NCI-H2227 (cell line): ENCODE data around the gene CCDC7.
"Not testable (repeated sequence)": the region's sequence is repeated elsewhere in the genome, so short reads cannot be mapped to it uniquely, and the experiment has no call there.

Experiments used
- DNase-seq: peaks from one replicate; lab custom pipeline; 2025; ENCODE audit not compliant: unreplicated experiment; lab: John Stamatoyannopoulos, UW

CCDC7 gene

DNA sequence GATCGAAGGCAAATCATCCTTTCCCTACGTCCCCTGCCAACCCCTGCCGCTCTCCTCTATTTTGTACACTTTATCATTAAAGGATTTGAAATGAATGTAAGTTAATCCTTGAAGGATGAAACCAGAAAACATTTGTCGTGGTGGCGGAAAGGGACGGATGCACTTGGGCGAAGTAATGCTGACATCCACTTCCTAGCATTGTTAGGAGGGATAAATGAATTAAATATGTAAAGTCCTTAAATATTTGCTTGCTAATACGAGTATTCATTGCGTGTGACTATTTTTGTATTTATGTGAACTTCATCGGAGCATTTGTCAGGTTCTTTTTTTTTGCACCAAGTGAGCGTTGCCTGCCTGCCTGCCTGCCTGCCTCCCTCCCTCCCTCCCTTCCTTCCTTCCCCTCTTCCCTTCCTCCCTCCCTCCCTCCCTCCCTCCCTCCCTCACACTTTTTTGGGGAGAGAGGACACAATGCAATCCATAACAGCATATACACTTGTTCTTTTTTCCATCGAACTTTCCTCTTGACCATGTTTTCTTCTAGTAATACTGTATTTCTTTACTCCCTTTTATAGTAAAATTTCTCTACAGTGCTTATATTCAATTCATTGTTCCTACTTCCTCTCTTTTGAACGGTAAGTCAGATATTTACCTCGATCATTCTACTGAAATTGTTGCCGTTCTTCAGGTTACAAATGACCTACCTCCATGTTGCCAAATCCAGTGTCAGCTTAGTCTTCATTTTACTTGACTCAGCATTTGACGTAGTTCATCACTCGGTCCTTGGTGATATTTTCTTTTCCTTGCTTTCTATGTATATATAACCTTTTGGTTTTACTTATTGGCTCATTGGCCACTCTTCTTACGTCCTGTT, 831 bp downstream of the CCDC7 start:
- peak; percentile 22 for DNase-seq

DNA sequence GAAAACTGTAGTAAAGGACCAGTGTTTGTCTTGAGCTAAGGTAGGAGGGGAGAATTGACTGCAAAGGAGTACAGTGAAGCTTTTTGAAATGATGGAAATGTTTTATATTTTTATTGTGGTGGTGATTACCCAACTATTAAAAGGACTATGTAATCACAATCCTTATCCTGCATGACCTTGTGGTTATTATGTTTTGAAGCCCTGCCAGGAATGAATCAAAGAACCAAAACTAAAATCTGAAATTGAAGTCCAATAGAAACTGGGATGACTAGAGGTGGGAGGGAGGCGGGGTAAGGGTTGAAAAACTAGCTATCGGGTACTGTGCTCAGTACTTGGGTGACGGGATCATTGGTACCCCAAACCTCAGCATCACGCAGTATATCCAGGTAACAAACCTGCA, 8.2 kb downstream of the CCDC7 start:
- DNase-seq: no peak

DNA sequence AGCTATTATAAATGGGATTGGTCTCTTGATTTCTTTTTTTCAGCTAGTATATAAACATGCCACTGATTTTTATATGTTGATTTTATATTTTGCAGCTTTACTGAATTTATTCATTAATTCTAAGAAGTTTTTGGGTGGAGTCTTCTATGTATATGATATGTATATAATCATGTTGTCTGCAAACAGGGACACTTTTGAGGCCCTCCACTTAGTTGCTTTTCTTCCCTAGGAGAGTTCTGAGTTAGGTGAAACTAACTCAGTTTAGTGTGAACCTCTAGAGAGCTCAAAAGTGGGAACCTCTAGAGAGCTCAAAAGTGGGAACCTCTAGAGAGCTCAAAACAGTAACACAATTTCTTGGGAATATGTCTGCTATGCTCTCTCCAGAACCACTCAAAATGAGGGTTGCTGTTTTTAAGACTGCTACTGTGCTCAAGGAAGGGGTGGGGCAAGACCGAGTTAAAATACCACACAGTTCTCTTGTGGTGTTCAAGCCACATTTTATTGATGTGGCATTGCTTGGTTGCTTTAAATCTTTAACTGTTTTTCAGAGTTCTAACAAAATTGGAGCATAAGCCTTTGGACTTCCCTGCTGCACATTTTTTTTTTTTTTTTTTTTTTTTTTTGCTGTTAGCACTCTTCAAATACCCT, 13.2 kb downstream of the CCDC7 start:
- DNase-seq: no peak

DNA sequence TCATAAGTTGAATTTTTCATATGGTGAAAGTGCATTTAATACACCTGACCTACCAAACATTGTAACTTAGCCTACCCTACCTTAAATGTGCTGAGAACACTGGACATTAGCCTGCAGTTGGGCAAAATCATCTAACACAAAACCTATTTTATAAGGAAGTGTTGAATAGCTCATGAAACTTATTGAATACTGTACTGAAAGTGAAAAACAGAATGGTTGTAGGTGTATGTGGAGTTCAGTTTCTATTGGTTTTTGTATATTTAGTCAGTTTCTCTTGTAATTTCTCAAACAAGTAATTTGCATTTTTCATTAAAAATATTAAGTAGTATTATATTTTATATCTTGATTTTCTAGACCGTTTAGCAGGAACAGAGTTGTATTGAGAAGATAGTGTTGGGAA, 15.3 kb downstream of the CCDC7 start:
- DNase-seq: no peak

DNA sequence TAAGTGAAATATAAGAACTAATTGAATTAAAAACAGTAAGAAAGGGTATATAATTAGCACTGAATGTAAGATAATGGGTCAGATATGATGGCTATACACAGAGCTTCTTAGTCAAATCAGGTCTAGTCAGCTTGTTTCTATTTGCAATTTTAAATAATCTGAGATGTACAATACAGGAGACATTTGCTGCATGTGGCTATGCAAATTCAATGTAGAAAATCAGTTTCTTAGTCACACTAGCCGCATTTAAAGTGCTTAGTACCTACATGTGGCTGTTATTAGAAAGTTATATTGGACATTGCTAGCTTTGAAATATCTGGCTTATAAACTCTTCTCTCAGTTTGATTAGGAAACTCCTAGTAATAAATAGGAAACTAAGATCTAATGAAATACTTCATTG, 25.3 kb downstream of the CCDC7 start:
- DNase-seq: no peak

DNA sequence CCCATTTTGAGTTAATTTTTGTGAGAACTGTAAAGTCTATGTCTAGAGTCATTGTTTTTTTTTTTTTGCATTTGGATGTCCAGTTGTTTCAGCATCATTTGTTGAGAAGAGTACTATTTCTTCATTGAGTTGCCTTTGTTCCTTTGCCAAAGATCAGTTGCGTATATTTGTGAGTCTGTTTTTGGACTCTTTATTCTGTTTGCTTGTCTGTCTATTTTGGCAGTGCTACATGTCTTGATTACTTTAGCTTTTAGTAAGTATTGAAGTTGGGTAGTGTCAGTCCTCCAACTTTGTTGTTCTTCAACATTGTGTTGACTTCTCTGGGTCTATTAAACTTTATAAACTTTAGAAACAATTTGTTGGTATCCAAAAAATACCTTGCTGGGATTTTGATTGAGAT, 31.6 kb downstream of the CCDC7 start:
- DNase-seq: no peak

DNA sequence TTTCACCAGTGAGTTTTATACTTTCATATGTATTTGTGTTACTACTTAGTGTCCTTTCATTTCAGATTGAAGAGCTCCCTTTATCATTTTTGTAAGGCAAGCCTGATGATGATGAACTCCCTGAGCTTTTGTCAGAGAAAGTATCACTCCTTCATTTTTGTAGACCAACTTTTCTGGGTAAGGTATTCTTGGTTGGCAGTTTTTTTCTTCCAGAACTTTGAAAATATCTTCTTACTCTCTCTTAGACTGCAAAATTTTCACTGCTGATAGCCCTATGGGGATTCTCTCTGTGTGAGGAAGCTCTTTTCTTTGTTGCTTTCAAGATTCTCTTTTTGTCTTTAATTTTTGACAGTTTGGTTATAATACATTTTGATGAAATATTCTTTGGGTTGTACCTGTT, 35.7 kb downstream of the CCDC7 start:
- no peak for DNase-seq

DNA sequence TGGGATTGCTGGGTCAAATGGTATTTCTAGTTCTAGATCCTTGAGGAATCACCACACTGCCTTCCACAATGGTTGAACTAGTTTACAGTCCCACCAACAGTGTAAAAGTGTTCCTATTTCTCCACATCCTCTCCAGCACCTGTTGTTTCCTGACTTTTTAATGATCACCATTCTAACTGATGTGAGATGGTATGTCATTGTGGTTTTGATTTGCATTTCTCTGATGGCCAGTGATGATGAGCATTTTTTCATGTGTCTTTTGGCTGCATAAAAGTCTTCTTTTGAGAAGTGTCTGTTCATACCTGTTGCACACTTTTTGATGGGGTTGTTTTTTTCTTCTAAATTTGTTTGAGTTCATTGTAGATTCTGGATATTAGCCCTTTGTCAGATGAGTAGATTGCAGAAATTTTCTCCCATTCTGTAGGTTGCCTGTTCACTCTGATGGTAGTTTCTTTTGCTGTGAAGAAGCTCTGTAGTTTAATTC, 37.1 kb downstream of the CCDC7 start:
- not testable (repeated sequence) for DNase-seq

DNA sequence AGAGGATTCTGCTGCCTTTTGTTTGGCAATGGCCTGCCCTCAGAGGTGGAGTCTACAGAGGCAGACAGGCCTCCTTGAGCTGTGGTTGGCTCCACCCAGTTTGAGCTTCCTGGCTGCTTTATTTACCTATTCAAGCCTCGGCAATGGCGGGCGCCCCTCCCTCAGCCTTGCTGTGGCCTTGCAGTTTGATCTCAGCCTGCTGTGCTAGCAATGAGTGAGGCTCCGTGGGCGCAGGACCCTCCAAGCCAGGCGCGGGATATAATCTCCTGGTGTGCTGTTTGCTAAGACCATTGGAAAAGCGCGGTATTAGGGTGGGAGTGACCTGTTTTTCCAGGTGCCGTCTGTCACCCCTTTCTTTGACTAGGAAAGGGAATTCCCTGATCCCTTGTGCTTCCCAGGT, 42.1 kb downstream of the CCDC7 start:
- DNase-seq: not testable (repeated sequence)

DNA sequence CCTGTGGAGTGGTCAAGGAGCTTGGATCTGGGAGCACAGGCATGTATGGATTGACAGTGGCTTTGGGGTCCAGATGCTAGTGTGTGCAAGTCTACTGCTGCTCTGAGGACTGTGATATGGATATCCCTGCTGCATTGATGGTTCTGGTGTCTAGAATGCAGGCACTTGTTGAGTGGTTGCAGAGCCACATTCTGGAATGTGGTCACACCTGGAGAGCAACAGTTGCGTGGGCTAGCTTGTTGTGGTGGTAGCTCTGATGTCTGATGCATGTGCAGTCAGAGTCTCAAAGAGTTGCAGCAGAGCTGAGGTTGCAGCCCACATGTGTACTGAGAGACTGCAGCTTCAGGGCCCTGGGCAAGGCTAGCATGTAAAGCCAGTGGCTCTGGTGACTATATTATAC, 43.2 kb downstream of the CCDC7 start:
- DNase-seq: no peak

DNA sequence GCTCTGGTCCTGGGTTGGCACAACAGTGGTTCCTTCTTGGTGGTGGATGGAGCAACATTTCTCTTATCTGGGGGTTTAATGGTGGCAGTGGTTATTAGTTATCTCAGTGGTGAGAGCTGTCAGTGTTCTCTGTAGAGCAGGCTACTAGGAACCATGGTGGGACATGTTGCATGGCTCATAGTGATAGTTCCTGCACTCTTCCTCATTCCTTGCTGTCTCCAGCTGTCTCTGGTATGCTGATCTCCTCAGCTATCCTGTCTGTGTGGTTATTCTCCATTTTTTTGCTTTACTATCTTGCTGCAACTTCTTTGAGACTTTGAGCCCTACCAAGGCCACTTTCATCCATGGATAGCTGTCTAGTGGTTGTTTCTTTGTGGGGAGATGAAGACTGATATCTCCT, 44.0 kb downstream of the CCDC7 start:
- DNase-seq: no peak

DNA sequence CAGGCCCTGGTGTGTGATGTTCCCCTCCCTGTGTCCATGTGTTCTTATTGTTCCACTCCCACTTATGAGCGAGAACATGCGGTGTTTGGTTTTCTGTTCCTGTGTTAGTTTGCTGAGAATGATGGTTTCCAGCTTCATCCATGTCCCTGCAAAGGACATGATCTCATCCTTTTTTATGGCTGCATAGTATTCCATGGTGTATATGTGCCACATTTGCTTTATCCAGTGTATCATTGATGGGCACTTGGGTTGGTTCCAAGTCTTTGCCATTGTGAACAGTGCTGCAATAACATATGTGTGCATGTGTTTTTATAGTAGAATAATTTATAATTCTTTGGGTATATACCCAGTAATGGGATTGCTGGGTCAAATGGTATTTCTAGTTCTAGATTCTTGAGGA, 48.6 kb downstream of the CCDC7 start:
- not testable (repeated sequence) for DNase-seq

DNA sequence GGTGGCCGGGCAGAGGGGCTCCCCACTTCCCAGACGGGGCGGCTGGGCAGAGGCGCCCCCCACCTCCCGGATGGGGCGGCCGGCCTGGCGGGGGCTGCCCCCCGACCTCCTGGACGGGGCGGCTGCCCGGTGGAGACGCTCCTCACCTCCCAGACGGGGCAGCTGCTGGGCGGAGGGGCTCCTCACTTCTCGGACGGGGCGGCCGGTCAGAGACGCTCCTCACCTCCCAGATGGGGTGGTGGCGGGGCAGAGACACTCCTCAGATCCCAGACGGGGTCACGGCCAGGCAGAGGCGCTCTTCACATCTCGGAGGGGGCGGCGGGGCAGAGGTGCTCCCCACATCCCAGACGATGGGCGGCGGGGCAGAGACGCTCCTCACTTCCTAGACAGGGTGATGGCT, 54.2 kb downstream of the CCDC7 start:
- DNase-seq: not testable (repeated sequence)

DNA sequence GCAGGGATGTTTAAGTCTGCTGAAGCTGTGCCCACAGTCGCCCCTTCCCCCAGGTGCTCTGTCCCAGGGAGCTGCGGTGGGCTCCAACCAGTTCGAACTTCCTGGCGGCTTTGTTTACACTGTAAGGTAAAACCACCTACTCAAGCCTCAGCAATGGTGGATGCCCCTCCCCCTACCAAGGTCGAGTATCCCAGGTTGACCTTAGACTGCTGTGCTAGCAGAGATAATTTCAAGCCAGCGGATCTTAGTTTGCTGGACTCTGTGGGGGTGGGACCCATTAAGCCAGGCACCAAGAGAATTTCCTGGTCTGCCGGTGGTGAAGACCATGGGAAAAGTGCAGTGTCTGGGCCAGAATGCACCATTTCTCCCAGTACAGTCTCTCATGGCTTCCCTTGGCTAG, 56.0 kb downstream of the CCDC7 start:
- no peak for DNase-seq

DNA sequence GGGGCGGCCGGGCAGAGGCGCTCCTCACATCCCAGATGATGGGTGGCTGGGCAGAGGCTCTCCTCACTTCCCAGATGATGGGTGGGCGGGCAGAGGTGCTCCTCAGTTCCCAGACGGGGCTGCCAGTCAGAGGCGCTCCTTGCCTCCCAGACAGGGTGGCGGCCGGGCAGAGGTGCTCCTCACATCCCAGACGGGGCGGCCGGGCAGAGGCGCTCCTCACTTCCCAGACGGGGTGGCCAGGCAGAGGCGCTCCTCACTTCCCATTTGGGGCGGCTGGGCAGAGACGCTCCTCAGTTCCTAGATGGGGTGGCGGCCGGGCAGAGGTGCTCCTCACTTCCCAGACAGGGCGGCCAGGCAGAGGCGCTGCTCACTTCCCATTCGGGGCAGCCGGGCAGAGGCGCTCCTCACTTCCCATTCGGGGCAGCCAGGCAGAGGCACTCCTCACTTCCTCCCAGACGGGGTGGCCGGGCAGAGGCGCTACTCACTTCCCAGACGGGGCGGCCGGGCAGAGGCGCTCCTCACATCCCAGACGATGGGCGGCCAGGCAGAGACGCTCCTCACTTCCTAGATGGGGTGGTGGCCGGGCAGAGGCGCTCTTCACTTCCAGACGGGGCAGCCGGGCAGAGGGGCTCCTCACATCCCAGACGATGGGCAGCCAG, 60.0 kb downstream of the CCDC7 start:
- DNase-seq: not testable (repeated sequence)

DNA sequence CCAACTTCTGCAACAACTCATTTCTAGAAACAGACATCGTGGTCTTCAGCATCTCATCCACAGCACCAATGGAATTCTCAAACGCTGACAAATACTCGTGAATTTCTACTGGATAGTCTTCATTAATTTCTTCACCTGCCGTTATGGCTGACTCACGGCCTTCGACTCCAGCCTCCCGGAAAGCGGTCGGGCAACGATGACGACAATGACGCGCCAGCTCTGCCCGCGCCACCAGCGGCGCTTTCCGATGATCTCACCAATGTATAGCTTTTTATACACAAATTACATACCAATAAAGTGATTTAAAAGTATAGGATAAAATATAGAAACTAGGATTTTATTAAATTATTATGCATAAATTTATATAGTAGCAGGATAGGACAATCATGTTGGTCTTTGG, 65.7 kb downstream of the CCDC7 start:
- DNase-seq: no peak

DNA sequence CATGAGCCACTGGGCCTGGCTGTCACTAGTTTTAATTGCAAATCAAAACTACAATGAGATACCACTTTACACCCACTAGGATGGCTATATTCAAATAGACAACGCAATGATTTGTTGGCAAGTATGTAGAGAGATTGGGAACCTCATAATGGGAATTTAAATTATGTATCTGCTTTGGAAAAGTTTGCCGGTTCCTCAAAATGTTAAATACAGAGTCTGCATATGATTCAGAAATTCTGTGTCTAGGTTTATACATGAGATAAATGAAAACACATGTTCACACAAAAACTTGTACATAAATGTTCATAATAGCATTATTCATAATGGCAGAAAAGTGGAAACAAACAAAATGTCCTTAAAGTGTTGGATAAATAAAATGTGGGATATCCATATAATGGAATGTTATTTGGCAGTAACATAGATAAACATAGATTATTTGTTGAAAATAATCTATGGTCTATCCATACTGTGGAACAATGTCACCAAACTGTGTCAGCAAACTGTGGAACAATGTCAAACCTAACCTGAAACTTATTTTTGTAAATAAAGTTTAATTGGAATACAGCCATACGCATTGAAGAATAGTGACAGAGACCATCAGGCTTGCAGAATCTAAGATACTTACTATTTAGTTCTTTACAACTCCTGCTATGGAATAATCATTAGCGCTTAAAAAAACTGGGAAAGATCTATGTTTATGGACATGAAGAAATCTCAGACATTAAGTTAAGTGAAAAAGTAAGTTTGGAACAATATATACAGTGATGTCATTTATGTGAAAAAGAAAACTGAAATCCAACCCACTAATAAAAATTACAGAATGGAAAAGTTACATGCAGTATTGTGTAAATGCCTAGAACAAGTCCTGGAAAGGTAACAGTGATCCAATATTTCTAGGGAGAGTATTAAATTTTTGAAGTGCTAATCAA, 70.9 kb downstream of the CCDC7 start:
- no peak for DNase-seq

DNA sequence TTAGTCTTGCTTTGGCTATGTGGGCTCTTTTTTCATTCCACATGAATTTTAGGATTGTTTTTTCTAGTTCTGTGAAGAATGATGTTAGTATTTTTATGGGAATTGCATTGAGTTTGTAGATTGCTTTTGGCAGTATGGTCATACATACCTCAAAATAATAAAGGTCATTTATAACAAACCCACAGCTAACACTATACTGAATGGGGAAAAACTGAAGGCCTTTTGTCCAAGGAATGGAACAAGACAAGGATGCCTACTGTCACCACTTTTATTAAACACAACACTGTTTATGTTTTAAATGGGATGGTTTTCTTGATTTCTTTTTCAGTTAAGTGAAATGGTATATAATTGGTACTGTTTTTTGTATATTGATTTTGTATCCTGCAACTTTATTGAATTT, 84.3 kb downstream of the CCDC7 start:
- DNase-seq: no peak

DNA sequence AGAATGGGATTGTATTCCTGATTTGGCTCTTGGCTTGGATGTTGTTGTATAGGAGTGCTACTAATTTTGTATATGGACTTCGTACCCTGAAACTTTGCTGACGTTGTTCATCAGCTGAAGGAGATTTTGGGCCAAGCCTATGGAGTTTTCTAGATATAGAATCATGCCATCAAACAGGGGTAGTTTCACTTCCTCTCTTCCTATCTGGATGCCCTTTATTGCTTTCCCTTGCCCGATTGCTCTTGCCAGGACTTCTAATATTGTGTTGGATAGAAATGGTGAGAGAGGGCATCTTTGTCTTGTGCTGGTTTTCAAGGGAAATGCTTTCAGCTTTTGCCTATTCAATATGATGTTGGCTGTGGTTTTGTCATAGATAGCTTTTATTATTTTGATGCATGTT, 92.3 kb downstream of the CCDC7 start:
- DNase-seq: no peak

DNA sequence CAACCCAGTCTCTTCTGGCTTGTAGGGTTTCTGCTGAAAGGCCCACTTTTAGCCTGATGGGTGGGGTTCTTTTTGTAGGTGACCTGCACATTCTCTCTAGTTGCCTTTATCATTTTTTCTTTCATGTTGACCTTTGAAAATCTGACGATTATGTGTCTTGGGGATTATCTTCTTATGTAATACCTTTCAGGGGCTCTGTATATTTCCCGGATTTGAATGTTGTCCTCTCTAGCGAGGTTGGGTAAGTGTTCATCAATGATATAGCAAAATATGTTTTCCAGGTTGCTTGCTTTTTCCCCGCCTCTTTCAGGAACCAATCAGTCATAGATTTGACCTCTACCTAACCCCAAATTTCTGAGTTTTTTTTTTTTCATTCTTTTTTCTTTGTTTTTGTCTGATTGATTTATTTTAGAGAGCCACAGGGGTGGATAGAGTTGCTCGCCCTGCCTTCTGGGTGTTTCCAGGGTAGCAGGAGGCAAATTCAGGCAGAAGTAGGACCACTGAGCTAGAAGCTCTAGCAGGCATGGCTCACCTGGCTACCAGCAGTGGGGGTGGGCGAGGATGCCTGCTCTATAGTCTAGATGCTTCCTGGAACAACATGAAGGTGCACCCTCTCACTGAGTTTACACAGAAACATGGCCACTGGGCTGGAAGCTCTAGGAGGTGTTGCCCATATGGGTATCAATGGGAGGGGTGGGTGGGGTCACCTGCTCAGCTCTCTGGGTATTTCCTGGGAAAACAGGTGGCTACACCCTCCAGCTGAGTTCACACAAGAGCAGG, 94.9 kb downstream of the CCDC7 start:
- DNase-seq: no peak
